GM12864 (cell line): ENCODE results near the gene PPP6R2.

Experiments used
- DNase-seq: peaks from one replicate; pipeline ENCODE4 v3.0.0-alpha.2; 2011; ENCODE audit warnings: low read depth
- H3K4me3 ChIP-seq: 2 replicates; pipeline ENCODE4 v1.5.1; 2011; ENCODE audit warnings: mild to moderate bottlenecking, low read depth, low read length, control low read depth
- TF ChIP-seq, protein P1 (sequence below): IDR thresholded peaks from 2 replicates; pipeline ENCODE4 v1.5.1; 2011; ENCODE audit warnings: low read depth, mild to moderate bottlenecking, moderate library complexity, low read length, control low read depth, inconsistent platforms; ENCODE audit errors: missing control alignments

PPP6R2 gene

DNA sequence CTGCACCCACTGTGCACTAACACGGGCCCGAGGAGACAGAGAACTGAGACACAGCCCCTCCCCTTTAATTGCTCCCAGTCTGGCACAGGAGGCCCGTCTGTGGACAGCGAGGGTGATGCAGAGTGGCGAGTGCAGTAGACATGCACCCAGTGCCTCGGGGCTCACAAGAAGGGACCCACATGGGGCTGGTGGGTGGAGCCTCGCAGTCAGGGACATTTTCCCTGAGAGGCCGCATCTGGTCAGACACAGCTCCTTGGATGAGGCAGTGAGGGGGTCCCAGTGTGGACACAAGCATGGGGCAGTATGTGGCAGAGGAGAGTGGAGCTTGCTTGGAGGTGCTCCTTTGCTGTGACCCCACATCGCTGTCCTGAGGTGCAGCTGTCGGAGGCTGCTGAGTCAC is 76.9 kb downstream of the PPP6R2 start:
- H3K4me3 ChIP-seq = no peak overlapping the region
- TF ChIP-seq, protein P1, sequence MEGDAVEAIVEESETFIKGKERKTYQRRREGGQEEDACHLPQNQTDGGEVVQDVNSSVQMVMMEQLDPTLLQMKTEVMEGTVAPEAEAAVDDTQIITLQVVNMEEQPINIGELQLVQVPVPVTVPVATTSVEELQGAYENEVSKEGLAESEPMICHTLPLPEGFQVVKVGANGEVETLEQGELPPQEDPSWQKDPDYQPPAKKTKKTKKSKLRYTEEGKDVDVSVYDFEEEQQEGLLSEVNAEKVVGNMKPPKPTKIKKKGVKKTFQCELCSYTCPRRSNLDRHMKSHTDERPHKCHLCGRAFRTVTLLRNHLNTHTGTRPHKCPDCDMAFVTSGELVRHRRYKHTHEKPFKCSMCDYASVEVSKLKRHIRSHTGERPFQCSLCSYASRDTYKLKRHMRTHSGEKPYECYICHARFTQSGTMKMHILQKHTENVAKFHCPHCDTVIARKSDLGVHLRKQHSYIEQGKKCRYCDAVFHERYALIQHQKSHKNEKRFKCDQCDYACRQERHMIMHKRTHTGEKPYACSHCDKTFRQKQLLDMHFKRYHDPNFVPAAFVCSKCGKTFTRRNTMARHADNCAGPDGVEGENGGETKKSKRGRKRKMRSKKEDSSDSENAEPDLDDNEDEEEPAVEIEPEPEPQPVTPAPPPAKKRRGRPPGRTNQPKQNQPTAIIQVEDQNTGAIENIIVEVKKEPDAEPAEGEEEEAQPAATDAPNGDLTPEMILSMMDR = no peak
- DNase-seq = no peak

DNA sequence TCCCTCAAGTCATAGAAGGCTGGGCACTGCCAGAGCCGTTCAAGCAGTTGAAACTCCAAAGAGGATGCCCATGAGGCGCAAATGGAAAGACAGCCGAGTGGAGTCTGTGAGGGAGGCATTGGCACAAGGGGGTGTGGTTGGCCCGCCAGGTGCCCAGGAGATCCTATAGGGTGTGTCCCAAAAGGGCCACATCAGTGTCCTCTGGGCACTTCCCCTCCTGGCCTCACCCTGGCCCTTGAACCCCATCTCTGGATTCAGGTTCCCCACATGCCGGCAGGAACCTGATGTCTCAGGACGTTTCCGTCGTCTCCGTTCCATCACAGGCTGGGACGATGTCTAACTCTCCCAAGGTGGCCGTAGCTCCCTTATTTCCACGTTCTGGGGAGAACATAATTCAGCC is 77.5 kb downstream of the PPP6R2 start:
- H3K4me3 ChIP-seq = no peak overlapping the region
- DNase-seq = no peak
- TF ChIP-seq, protein P1 = no peak

DNA sequence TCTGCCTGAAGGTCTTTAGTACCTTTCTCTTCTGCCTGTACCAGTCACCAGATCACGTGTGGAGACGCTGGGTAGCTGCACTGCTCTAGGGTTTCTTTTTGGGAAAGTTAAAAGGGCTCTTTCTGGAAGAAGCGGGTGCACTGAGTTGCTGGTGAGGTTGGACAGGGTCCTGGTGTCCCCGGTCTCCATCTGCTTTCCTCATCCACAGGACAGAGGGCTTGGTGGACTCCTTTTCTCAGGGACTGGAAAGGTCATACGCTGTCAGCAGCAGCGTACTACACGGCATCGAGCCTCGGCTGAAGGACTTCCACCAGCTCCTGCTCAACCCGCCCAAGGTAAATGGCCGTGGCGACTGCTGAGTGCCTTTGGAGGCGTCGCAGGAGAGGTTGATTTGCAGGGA is 78.9 kb downstream of the PPP6R2 start:
- DNase-seq = no peak
- TF ChIP-seq, protein P1 = no peak
- no peak overlapping the region for H3K4me3 ChIP-seq

DNA sequence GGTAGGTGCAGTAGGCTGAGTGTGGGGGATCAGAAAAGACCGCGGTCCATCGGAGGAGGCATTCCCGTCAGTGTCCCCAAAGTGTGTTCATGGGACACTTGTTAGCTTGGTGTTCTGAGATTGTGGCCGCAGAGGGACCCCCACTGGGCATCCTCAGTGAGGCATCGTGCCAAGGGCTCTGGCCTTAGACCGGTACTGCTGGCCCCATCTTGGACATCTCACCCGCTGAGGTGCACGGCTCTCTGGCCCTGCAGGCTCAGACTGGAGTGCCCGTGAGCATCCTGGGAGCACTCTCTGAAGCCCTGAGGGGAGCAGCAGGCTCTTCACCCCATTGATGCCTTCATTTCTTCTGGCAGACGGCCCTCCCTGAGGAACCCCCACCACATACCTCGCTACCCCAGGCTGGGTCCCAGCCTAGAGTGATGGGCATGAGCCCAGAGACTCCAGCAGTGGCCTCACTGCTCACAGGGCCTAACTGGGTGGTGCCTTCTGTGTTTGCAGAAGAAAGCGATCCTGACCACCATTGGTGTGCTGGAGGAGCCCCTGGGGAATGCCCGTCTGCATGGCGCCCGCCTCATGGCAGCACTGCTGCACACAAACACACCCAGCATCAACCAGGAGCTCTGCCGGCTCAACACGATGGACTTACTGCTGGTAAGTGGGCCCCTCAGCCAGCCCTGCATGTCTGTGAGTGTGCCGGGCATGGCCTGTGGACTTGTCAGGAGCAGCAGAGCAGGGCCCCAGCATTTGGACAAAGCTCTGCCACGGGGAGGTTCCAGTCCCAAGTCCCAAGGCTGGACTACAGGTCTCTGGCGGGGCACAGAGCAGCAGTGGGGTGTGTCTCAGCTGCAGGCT is 80.1 kb downstream of the PPP6R2 start:
- TF ChIP-seq, protein P1 = no peak
- H3K4me3 ChIP-seq = no peak overlapping the region
- no peak for DNase-seq

DNA sequence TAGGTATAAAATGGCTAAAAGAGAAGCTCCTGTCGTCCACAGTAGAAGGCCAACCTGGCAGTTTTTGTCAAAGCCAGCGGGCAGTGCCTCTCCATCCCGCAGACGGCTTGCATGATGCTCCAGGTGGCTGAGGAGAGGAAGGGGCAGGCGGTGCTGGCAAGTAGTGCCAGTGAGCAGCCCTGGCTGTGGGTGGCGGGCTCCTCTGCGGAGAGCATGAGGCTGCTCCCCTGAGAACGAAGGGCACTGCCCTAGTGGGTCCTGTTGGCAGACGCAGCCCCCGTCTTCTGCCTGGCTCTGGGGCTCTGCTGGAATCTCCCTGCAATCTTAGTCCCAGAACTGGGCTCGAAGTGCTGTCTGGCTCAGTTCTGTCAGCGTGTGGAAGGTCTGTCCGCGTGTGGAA is 80.8 kb downstream of the PPP6R2 start:
- no peak overlapping the region for H3K4me3 ChIP-seq
- no peak for DNase-seq
- TF ChIP-seq, protein P1 = no peak

DNA sequence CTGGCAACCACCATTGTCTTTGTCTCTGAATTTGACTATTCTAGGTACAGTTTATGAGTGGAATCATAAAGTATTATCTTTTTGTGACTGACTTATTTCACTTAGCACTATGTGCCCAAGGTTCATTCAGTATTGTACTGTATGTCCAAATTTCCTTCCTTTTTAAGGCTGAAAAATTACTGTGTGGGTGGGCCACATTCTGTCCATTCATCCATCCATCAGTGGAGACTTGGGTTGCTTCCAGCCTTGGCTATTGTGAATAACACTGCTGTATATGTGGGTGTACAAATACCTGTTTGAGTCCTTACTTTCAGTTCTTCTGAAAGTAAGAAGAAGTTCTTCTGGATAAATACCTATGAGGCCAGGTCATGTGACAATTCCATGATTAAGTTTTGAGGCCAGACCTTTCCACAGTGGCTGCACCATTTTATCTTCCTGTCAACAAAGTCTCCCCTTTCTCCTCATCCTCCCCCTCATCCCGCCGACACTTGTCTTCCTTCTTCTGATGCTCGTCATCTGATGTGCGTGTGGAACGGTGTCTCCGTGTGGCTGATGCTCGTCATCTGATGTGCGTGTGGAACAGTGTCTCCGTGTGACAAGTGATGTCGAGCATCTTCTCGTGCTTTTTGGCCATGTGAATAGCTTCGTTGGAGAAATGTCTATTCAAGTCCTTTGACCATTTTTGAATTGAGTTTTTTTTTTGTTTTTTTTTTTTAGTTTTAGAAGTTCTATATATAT is 82.2 kb downstream of the PPP6R2 start:
- no peak overlapping the region for H3K4me3 ChIP-seq
- TF ChIP-seq, protein P1 = no peak

More for the DNA sequence above, 82.2 kb downstream of the PPP6R2 start:
- no peak for DNase-seq
